Measurements from ENCODE around the gene ELP1.

DNA sequence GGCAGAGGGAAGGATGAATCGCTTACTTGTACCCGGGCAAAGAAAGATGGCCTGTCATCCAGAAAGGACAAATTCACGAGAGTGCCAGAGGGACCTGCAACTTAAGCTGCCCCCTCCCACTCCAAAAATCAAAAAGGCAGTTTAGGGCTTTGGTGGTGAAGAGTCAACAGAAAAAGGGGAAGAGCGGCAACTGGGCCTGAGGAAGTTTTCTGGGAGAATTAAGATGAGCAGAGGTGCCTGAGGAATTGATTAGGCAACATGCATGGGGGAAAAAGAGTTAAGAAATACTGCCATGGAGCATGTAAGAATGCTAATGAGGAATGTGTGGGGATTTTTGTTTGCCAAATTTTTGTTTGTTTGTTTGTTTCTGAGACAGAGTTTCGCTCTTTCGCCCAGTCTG, 76.4 kb downstream of the ELP1 start:
- TF ChIP-seq, protein P1, sequence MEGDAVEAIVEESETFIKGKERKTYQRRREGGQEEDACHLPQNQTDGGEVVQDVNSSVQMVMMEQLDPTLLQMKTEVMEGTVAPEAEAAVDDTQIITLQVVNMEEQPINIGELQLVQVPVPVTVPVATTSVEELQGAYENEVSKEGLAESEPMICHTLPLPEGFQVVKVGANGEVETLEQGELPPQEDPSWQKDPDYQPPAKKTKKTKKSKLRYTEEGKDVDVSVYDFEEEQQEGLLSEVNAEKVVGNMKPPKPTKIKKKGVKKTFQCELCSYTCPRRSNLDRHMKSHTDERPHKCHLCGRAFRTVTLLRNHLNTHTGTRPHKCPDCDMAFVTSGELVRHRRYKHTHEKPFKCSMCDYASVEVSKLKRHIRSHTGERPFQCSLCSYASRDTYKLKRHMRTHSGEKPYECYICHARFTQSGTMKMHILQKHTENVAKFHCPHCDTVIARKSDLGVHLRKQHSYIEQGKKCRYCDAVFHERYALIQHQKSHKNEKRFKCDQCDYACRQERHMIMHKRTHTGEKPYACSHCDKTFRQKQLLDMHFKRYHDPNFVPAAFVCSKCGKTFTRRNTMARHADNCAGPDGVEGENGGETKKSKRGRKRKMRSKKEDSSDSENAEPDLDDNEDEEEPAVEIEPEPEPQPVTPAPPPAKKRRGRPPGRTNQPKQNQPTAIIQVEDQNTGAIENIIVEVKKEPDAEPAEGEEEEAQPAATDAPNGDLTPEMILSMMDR (conservative IDR thresholded peaks at IDR 0.05; ENCODE audit: low read depth in 2 of 2) = no peak
- no peak for TF ChIP-seq POLR2AphosphoS5 (IDR thresholded peaks at IDR 0.05; ENCODE audit: low read depth)
- TF ChIP-seq, protein P2, sequence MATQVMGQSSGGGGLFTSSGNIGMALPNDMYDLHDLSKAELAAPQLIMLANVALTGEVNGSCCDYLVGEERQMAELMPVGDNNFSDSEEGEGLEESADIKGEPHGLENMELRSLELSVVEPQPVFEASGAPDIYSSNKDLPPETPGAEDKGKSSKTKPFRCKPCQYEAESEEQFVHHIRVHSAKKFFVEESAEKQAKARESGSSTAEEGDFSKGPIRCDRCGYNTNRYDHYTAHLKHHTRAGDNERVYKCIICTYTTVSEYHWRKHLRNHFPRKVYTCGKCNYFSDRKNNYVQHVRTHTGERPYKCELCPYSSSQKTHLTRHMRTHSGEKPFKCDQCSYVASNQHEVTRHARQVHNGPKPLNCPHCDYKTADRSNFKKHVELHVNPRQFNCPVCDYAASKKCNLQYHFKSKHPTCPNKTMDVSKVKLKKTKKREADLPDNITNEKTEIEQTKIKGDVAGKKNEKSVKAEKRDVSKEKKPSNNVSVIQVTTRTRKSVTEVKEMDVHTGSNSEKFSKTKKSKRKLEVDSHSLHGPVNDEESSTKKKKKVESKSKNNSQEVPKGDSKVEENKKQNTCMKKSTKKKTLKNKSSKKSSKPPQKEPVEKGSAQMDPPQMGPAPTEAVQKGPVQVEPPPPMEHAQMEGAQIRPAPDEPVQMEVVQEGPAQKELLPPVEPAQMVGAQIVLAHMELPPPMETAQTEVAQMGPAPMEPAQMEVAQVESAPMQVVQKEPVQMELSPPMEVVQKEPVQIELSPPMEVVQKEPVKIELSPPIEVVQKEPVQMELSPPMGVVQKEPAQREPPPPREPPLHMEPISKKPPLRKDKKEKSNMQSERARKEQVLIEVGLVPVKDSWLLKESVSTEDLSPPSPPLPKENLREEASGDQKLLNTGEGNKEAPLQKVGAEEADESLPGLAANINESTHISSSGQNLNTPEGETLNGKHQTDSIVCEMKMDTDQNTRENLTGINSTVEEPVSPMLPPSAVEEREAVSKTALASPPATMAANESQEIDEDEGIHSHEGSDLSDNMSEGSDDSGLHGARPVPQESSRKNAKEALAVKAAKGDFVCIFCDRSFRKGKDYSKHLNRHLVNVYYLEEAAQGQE (IDR thresholded peaks at IDR 0.05; ENCODE audit: unreplicated experiment) = no peak
- no peak for TF ChIP-seq EZH2 (IDR thresholded peaks at IDR 0.05; ENCODE audit: low read depth, unreplicated experiment)
- TF ChIP-seq, protein P3, sequence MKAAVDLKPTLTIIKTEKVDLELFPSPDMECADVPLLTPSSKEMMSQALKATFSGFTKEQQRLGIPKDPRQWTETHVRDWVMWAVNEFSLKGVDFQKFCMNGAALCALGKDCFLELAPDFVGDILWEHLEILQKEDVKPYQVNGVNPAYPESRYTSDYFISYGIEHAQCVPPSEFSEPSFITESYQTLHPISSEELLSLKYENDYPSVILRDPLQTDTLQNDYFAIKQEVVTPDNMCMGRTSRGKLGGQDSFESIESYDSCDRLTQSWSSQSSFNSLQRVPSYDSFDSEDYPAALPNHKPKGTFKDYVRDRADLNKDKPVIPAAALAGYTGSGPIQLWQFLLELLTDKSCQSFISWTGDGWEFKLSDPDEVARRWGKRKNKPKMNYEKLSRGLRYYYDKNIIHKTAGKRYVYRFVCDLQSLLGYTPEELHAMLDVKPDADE (IDR thresholded peaks at IDR 0.05) = no peak
- TF ChIP-seq EZH2phosphoT487 (IDR thresholded peaks at IDR 0.05; ENCODE audit: unreplicated experiment) = no peak
- no peak for TF ChIP-seq JUNB (IDR thresholded peaks at IDR 0.05; ENCODE audit: unreplicated experiment)
- TF ChIP-seq ZNF331 (CRISPR knock-in tag; IDR thresholded peaks at IDR 0.05; ENCODE audit: low read depth) = no peak
- TF ChIP-seq CREB1 (CRISPR knock-in tag; IDR thresholded peaks at IDR 0.05; ENCODE audit: low read depth) = no peak
- TF ChIP-seq, protein P4, sequence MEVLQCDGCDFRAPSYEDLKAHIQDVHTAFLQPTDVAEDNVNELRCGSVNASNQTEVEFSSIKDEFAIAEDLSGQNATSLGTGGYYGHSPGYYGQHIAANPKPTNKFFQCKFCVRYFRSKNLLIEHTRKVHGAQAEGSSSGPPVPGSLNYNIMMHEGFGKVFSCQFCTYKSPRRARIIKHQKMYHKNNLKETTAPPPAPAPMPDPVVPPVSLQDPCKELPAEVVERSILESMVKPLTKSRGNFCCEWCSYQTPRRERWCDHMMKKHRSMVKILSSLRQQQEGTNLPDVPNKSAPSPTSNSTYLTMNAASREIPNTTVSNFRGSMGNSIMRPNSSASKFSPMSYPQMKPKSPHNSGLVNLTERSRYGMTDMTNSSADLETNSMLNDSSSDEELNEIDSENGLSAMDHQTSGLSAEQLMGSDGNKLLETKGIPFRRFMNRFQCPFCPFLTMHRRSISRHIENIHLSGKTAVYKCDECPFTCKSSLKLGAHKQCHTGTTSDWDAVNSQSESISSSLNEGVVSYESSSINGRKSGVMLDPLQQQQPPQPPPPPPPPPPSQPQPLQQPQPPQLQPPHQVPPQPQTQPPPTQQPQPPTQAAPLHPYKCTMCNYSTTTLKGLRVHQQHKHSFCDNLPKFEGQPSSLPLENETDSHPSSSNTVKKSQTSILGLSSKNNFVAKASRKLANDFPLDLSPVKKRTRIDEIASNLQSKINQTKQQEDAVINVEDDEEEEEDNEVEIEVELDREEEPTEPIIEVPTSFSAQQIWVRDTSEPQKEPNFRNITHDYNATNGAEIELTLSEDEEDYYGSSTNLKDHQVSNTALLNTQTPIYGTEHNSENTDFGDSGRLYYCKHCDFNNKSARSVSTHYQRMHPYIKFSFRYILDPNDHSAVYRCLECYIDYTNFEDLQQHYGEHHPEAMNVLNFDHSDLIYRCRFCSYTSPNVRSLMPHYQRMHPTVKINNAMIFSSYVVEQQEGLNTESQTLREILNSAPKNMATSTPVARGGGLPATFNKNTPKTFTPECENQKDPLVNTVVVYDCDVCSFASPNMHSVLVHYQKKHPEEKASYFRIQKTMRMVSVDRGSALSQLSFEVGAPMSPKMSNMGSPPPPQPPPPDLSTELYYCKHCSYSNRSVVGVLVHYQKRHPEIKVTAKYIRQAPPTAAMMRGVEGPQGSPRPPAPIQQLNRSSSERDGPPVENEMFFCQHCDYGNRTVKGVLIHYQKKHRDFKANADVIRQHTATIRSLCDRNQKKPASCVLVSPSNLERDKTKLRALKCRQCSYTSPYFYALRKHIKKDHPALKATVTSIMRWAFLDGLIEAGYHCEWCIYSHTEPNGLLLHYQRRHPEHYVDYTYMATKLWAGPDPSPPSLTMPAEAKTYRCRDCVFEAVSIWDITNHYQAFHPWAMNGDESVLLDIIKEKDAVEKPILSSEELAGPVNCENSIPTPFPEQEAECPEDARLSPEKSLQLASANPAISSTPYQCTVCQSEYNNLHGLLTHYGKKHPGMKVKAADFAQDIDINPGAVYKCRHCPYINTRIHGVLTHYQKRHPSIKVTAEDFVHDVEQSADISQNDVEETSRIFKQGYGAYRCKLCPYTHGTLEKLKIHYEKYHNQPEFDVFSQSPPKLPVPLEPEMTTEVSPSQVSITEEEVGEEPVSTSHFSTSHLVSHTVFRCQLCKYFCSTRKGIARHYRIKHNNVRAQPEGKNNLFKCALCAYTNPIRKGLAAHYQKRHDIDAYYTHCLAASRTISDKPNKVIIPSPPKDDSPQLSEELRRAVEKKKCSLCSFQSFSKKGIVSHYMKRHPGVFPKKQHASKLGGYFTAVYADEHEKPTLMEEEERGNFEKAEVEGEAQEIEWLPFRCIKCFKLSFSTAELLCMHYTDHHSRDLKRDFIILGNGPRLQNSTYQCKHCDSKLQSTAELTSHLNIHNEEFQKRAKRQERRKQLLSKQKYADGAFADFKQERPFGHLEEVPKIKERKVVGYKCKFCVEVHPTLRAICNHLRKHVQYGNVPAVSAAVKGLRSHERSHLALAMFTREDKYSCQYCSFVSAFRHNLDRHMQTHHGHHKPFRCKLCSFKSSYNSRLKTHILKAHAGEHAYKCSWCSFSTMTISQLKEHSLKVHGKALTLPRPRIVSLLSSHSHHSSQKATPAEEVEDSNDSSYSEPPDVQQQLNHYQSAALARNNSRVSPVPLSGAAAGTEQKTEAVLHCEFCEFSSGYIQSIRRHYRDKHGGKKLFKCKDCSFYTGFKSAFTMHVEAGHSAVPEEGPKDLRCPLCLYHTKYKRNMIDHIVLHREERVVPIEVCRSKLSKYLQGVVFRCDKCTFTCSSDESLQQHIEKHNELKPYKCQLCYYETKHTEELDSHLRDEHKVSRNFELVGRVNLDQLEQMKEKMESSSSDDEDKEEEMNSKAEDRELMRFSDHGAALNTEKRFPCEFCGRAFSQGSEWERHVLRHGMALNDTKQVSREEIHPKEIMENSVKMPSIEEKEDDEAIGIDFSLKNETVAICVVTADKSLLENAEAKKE (CRISPR knock-in tag; IDR thresholded peaks at IDR 0.05) = no peak
- TF ChIP-seq STAT1 (IDR thresholded peaks at IDR 0.05; ENCODE audit: unreplicated experiment) = no peak
- TF ChIP-seq ZNF114 (CRISPR knock-in tag; IDR thresholded peaks at IDR 0.05) = no peak
- no peak for TF ChIP-seq NANOG (IDR thresholded peaks at IDR 0.05; ENCODE audit: borderline replicate concordance)

Data from GM23338 (cell line).